Measurements from ENCODE around the gene HGF.

The HGF gene

DNA sequence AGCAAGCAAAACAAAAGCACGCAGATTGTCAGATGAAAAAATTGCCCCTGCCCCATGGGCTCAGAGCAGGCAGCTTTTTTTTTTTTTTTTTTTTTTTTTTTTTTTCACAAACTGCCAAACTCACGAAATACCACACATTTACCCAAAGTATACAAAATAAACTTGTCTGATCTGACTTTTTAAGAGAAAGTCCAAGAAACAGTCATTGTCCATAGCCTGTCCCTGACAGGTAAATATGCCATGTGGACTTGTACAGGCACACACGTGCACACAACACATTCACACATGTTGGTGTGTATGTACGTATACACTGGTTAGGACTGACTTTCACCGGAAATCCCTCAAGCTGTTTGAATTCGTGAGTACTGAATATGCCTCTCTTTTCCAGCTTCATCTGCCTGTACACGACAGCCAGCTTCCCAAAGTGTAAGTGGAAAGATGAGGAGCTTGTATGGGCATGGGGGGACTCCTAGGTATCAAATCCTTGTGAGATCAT, 929 bp upstream of the HGF start:
- Histone ChIP-seq H3K27me3 (replicated peaks) (no peaks in the 10 kb centered on the region), H3K4me3 (ENCODE audit: low read depth, low read length) (no peak overlapping the region), H3K36me3 (replicated peaks) (no peaks in the 10 kb centered on the region), H3K27ac (no peak overlapping the region)
- DNase-seq = no peak
- TF ChIP-seq, protein P1, sequence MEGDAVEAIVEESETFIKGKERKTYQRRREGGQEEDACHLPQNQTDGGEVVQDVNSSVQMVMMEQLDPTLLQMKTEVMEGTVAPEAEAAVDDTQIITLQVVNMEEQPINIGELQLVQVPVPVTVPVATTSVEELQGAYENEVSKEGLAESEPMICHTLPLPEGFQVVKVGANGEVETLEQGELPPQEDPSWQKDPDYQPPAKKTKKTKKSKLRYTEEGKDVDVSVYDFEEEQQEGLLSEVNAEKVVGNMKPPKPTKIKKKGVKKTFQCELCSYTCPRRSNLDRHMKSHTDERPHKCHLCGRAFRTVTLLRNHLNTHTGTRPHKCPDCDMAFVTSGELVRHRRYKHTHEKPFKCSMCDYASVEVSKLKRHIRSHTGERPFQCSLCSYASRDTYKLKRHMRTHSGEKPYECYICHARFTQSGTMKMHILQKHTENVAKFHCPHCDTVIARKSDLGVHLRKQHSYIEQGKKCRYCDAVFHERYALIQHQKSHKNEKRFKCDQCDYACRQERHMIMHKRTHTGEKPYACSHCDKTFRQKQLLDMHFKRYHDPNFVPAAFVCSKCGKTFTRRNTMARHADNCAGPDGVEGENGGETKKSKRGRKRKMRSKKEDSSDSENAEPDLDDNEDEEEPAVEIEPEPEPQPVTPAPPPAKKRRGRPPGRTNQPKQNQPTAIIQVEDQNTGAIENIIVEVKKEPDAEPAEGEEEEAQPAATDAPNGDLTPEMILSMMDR (IDR thresholded peaks at IDR 0.05; ENCODE audit: low read depth, low read length, missing control alignments) = no peak
- in situ Hi-C loops (cut with HindIII; ENCODE audit: low pct_ligation_motif_present, low sequenced_read_pairs) = no loop called here

DNA sequence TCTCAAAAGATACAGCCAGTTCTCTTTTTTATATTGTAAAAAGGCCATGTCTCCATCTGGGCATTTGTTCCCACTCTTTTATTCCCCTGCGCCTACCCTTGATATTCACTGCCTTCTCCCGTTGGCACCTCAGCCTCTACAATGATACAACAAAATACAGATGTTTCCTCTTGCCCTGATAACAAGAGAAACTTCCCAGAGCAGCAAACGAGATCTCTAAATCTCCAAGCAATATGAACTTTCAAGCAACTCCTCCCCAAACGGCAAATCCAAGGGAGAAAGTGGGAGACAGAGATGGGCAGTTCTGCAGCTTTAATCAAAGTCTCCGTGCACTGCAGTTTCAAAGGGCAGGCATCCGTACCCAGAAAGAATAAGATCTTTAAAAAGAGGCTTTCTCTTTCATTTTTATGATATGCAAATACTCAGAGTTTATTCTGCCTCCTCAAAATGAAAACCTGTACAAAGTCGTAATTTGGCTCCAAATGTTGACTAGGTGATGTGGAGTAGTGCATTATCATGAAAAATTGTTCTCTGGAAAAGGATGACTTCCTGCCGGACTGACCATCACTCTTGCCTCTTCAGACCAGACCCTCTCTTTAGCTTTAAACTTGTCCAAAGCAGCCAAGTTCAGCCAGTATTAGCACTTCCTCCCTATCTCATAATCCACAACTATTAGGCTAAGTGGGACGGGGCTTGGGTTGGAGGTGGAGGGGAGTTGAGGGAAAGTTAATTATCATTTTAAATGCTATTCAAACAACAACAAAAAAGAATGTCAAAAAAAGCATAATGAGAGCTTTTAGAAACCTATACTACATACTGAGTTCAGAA, 682 bp downstream of the HGF start:
- TF ChIP-seq, protein P1 (IDR thresholded peaks at IDR 0.05; ENCODE audit: low read depth, low read length, missing control alignments) = no peak
- Histone ChIP-seq H3K27ac (no peak overlapping the region), H3K27me3 (replicated peaks) (no peaks in the 10 kb centered on the region), H3K4me3 (ENCODE audit: low read depth, low read length) (peak overlapping the region; percentile 42), H3K36me3 (replicated peaks) (no peaks in the 10 kb centered on the region)
- in situ Hi-C loops (cut with HindIII; ENCODE audit: low pct_ligation_motif_present, low sequenced_read_pairs) = no loop called here
- DNase-seq = no peak

DNA sequence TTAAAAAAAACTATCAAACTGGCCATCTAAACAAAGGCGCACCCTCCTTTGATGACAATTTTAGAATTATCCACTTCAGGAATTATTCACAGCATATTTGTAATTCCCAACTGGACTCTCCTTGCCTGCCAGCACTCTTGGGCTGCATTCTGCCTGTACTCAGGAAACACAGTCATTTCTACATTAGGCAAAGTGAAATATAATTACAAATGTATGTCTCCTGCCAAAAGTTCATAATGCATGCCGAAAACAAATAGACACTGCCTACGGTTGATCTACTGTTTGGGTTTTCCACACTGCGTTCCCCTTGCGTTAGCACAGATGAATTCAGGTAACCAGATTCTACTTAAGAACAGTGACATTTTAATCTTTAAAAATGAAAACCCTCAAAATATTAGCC, 1.9 kb downstream of the HGF start:
- H3K36me3 ChIP-seq (replicated peaks) = no peaks in the 10 kb centered on the region
- in situ Hi-C loops (cut with HindIII; ENCODE audit: low pct_ligation_motif_present, low sequenced_read_pairs) = no loop called here
- H3K27me3 ChIP-seq (replicated peaks) = no peaks in the 10 kb centered on the region
- no peak overlapping the region for H3K27ac ChIP-seq
- no peak overlapping the region for H3K4me3 ChIP-seq (ENCODE audit: low read depth, low read length)
- TF ChIP-seq, protein P1 (IDR thresholded peaks at IDR 0.05; ENCODE audit: low read depth, low read length, missing control alignments) = no peak
- DNase-seq = no peak

DNA sequence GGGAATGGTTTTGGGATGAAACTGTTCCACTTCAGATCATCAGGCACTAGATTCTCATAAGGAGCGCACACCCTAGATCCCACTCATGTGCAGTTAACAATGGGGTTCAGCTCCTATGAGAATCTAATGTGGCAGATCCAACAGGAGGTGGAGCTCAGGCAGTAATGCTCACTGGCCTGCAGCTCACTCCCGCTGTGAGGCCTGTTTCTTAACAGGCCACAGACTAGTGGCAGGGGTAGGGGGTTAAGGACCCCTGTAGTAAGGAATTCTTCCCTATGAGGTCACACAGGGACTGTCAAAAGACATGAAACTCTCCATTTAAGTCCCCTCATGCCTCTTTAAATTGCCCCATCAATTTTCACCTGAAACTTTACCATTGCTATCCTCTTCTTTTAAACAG, 8.0 kb downstream of the HGF start:
- H3K4me3 ChIP-seq (ENCODE audit: low read depth, low read length) = no peak overlapping the region
- in situ Hi-C loops (cut with HindIII; ENCODE audit: low pct_ligation_motif_present, low sequenced_read_pairs) = no loop called here
- no peak for DNase-seq

DNA sequence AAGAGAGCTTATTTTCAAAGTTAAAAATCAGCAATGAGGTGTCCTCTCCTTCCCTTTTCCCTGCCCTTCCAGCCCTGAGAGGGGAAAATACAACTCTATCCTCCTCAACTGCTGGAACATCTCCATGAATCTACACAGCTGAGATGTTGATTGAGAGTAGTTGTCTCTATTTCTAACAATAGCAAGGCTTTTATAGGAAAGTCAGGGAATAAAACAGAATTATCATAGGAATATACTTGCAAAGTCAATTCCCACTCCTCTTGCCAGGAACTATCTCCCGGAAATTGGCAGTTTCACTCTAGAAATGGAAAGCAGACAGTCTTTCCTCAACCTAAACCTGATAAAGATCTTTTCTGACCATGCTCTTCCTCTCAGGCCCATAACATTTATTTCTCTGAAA, 8.8 kb downstream of the HGF start:
- no peak for DNase-seq
- Histone ChIP-seq H3K27ac (no peak overlapping the region), H3K27me3 (replicated peaks) (no peaks in the 10 kb centered on the region), H3K36me3 (replicated peaks) (no peaks in the 10 kb centered on the region), H3K4me3 (ENCODE audit: low read depth, low read length) (no peak overlapping the region)
- in situ Hi-C loops (cut with HindIII; ENCODE audit: low pct_ligation_motif_present, low sequenced_read_pairs) = no loop called here
- TF ChIP-seq, protein P1 (IDR thresholded peaks at IDR 0.05; ENCODE audit: low read depth, low read length, missing control alignments) = no peak

More for the DNA sequence above, 8.0 kb downstream of the HGF start:
- Histone ChIP-seq H3K27ac (no peak overlapping the region), H3K36me3 (replicated peaks) (no peaks in the 10 kb centered on the region), H3K27me3 (replicated peaks) (no peaks in the 10 kb centered on the region)
- TF ChIP-seq, protein P1 (IDR thresholded peaks at IDR 0.05; ENCODE audit: low read depth, low read length, missing control alignments) = no peak
